GM21367 (cell line): ENCODE results near the gene RNLS.

Experiments used
- ATAC-seq: cut with Tn5 transposase; IDR thresholded peaks from one replicate; pipeline ENCODE4 v1.9.1; 2021; ENCODE audit not compliant: unreplicated experiment

Gene RNLS

GRCh38 chr10:88582806-88583583 is at the start of gene RNLS:
TSS of gene RNLS (minus strand) at chr10:88583318.
- ATAC-seq, result peak; percentile 69

GRCh38 chr10:88624840-88625239 is 41.7 kb upstream of the RNLS start:
- no peak for ATAC-seq

GRCh38 chr10:88623835-88624234 is 40.7 kb upstream of the RNLS start:
- no peak for ATAC-seq

GRCh38 chr10:88620441-88620840 is 37.3 kb upstream of the RNLS start:
- ATAC-seq, result no peak

GRCh38 chr10:88618496-88618895 is 35.4 kb upstream of the RNLS start:
- no peak for ATAC-seq

- no peak for ATAC-seq
Measured at GRCh38 chr10:88617772-88618300, 34.7 kb upstream of the RNLS start.

- ATAC-seq, result no peak
Measured at GRCh38 chr10:88616250-88616977, 33.3 kb upstream of the RNLS start.

GRCh38 chr10:88608780-88609179 is 25.7 kb upstream of the RNLS start:
- ATAC-seq, result no peak

- no peak for ATAC-seq
Measured at GRCh38 chr10:88608052-88608732, 25.1 kb upstream of the RNLS start.

- peak; percentile 89 for ATAC-seq
Measured at GRCh38 chr10:88598055-88598454, 14.9 kb upstream of the RNLS start.

- ATAC-seq, result no peak
Measured at GRCh38 chr10:88594482-88594881, 11.4 kb upstream of the RNLS start.

GRCh38 chr10:88592906-88593305 is 9.8 kb upstream of the RNLS start:
- no peak for ATAC-seq

- no peak for ATAC-seq
Measured at GRCh38 chr10:88592381-88592780, 9.3 kb upstream of the RNLS start.

- no peak for ATAC-seq
Measured at GRCh38 chr10:88586462-88586861, 3.3 kb upstream of the RNLS start, which contains the start of gene LIPJ. TSS of gene LIPJ (plus strand) at chr10:88586762. CDS start at chr10:88590688, 3,926 bp downstream.

GRCh38 chr10:88583584-88583957 is 453 bp upstream of the RNLS start:
- no peak for ATAC-seq

- no peak for ATAC-seq
Measured at GRCh38 chr10:88582411-88582805, 710 bp downstream of the RNLS start.

- no peak for ATAC-seq
Measured at GRCh38 chr10:88565072-88565471, 18.0 kb downstream of the RNLS start.

- no peak for ATAC-seq
Measured at GRCh38 chr10:88562152-88562551, 21.0 kb downstream of the RNLS start.

GRCh38 chr10:88557658-88558057 is 25.5 kb downstream of the RNLS start:
- no peak for ATAC-seq

GRCh38 chr10:88557256-88557655 is 25.9 kb downstream of the RNLS start:
- no peak for ATAC-seq

GRCh38 chr10:88555190-88555908 is 27.8 kb downstream of the RNLS start:
- no peak for ATAC-seq
